ENCODE data around the gene PVALEF.

DNA sequence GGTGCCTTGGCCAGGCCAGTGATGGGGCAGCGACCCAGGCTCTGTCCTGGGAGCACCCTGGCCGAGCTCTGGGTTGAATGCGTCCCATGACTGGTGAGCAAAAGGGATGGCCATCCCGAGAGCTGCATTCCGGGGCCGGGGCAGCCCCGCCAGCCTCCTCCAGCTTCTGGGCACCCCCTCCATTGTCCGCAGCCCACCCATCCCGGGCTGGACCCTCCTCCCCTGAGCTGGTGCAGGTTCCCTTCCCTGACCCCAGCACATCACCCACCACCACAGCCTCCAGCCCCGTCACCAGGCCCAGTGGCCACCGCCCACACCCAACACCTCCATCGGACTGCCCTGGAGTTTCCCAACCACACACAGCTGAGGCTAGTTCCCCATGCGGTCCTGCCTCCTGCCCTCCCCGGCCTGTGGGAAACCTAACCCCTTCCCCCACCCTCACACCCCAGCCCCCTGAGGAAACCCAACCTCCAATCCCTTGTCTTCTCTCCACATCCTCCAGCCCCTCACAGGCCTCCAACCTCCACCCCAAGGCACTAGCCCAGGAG is 16.2 kb upstream of the PVALEF start:
- TF ChIP-seq EZH2 (IDR thresholded peaks at IDR 0.05; ENCODE audit: insufficient read depth, poor library complexity, severe bottlenecking) (no peak), EZH2phosphoT487 (IDR thresholded peaks at IDR 0.05; ENCODE audit: insufficient read depth, low read depth) (no peak)

Measured in GM23248 (cell line).